Measurements from ENCODE around the gene ZDHHC3. TPM values are rescaled to one million over a fixed set of nuclear protein-coding genes. Genes with fewer than 3 reads are reported as not detected.

Gene ZDHHC3
- total RNA-seq, 4 donors from 2014 or later: 98.4 to 139 (median 117) TPM

- H3K36me3 ChIP-seq: no peaks in the 10 kb centered on the region
- H3K27ac ChIP-seq: no peak overlapping the region
- no peak overlapping the region for H3K4me3 ChIP-seq
- no peaks in the 10 kb centered on the region for H3K9me3 ChIP-seq
- TF ChIP-seq CTCF (IDR thresholded peaks at IDR 0.05) (no peak), EP300 (IDR thresholded peaks at IDR 0.05) (no peak), POLR2A (IDR thresholded peaks at IDR 0.05) (no peak)
- DNase-seq (ENCODE audit: low spot score in 2 of 2): no peak
- H3K27me3 ChIP-seq: no peaks in the 10 kb centered on the region
- 63 to 65% methylated on average over 3 of the region's 3 CpGs for WGBS, 2 donors
- no peaks in the 10 kb centered on the region for H3K4me1 ChIP-seq
These were observed 85.7 kb downstream of the ZDHHC3 start for GRCh38 chr3:44890258-44890657.

DNA sequence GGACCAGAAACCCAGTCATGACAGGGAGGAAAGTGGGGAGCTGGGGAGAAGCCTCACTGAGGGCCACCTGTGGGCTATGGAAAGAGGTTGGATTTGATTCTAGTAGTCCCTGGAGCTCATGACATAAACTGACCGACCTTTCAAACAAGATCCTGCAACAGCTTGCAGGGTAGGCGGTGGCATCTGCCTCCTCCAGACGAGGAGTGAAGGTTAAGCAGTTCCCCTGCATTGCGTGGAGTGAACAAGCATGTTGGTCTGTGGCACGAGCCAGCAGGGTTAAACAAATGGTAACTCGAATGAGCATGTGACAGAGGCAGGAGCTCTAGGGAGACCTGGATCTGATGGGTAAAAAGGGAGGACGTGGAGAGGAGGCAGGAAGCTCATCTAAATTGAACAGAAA is 88.9 kb downstream of the ZDHHC3 start:
- WGBS, 2 donors: 70 to 72% methylated on average over 7 of the region's 7 CpGs
- no peak for TF ChIP-seq EP300 (IDR thresholded peaks at IDR 0.05)
- TF ChIP-seq POLR2A (IDR thresholded peaks at IDR 0.05): no peak
- TF ChIP-seq CTCF (IDR thresholded peaks at IDR 0.05): no peak
- no peaks in the 10 kb centered on the region for H3K36me3 ChIP-seq
- H3K4me1 ChIP-seq: peaks cover 0 to 5% (median 0%) of the 10 kb centered on the region in 4 donors
- H3K27ac ChIP-seq: no peak overlapping the region
- no peaks in the 10 kb centered on the region for H3K9me3 ChIP-seq
- H3K27me3 ChIP-seq: no peaks in the 10 kb centered on the region
- H3K4me3 ChIP-seq: no peak overlapping the region
- no peak for DNase-seq (ENCODE audit: low spot score in 2 of 2)

GRCh38 chr3:44886561-44886960 is 89.4 kb downstream of the ZDHHC3 start:
- 65 to 72% methylated on average over 3 of the region's 3 CpGs for WGBS, 2 donors
- no peaks in the 10 kb centered on the region for H3K9me3 ChIP-seq
- H3K27ac ChIP-seq: no peak overlapping the region
- H3K27me3 ChIP-seq: no peaks in the 10 kb centered on the region
- peaks cover 0 to 5% (median 0%) of the 10 kb centered on the region in 4 donors for H3K4me1 ChIP-seq
- DNase-seq (ENCODE audit: low spot score in 2 of 2): no peak
- H3K4me3 ChIP-seq: no peak overlapping the region
- TF ChIP-seq CTCF (IDR thresholded peaks at IDR 0.05): no peak
- no peak for TF ChIP-seq EP300 (IDR thresholded peaks at IDR 0.05)
- TF ChIP-seq POLR2A (IDR thresholded peaks at IDR 0.05): no peak
- no peaks in the 10 kb centered on the region for H3K36me3 ChIP-seq

DNA sequence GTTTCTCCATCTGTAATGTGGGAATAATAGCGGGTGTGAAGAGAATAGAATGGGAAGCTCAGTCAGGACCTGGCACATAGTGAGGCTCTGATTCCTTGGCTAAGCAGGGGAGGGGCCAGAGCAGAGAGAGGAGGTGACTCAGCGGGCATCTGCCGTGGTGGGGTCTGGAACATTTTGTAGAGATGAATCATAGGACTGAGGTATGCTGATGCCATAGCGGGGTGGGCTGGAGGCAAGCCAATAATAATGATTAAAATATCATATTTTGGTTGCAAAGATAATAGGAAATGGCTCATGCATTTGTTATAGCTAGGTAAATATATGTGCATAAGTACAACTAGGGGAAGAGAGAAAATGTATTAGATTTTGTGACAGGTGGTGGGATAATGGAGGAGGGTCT is 90.4 kb downstream of the ZDHHC3 start:
- H3K36me3 ChIP-seq: no peaks in the 10 kb centered on the region
- WGBS, 2 donors: 42 to 54% methylated on average over 4 of the region's 4 CpGs
- no peak for TF ChIP-seq CTCF (IDR thresholded peaks at IDR 0.05)
- no peak for TF ChIP-seq EP300 (IDR thresholded peaks at IDR 0.05)
- no peak for TF ChIP-seq POLR2A (IDR thresholded peaks at IDR 0.05)
- DNase-seq (ENCODE audit: low spot score in 2 of 2): no peak
- H3K4me3 ChIP-seq: no peak overlapping the region
- peaks cover 0 to 5% (median 0%) of the 10 kb centered on the region in 4 donors for H3K4me1 ChIP-seq
- no peaks in the 10 kb centered on the region for H3K9me3 ChIP-seq
- no peak overlapping the region for H3K27ac ChIP-seq
- no peaks in the 10 kb centered on the region for H3K27me3 ChIP-seq

DNA sequence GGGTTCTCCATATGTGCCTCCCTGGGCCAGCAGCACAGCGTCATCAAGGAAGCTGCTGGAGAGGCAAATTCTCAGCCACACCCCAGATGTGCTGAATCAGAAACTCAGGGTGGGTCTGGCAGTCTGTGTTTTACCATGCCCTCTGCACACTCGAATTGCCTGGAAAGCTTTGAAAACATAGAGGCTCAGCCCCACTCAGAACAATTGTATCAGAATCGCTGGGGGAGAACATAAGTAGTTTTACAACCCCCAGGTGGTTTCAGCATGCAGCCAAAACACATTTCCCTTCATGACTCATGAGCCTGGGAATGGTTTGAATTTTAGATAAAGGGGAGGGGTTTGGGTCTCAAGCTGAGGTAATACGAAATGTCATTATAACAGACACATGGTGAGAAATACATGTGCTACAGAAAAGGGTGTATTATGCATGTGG is 92.0 kb downstream of the ZDHHC3 start:
- no peaks in the 10 kb centered on the region for H3K27me3 ChIP-seq

More for the DNA sequence above, 92.0 kb downstream of the ZDHHC3 start:
- Histone ChIP-seq H3K4me1 (peaks cover 0 to 5% (median 0%) of the 10 kb centered on the region in 4 donors), H3K36me3 (no peaks in the 10 kb centered on the region), H3K4me3 (no peak overlapping the region), H3K27ac (no peak overlapping the region), H3K9me3 (no peaks in the 10 kb centered on the region)
- DNase-seq (ENCODE audit: low spot score in 2 of 2): no peak
- TF ChIP-seq EP300 (IDR thresholded peaks at IDR 0.05) (no peak), POLR2A (IDR thresholded peaks at IDR 0.05) (no peak), CTCF (IDR thresholded peaks at IDR 0.05) (no peak)
- 37 to 38% methylated on average over 4 of the region's 4 CpGs for WGBS, 2 donors

Data from tibial nerve (tissue), 4 donors.